Psoas muscle (tissue), 8 donors: ENCODE results near the gene SORL1. TPM values are rescaled to one million over a fixed set of nuclear protein-coding genes. Genes with fewer than 3 reads are reported as not detected.
A peak's percentile ranks its signal among the peaks of the same experiment; 100 is the strongest.

ENCODE experiments used
- ATAC-seq, 4 donors: fragments of 200-7000 bp; cut with Tn5 transposase; one replicate each; pipeline ENCODE4 v1.9.1; 2020; ENCODE audit warnings: moderate library complexity in 3 of 4, mild to moderate bottlenecking in 2 of 4
- DNase-seq, 2 donors: peaks; one replicate each; pipeline ENCODE4 v3.0.0-alpha.2; 2020
- H3K27ac ChIP-seq: fragments of 200-600 bp; one replicate; pipeline ENCODE4 v1.8.0; 2022
- H3K27me3 ChIP-seq, 3 donors: fragments of 200-600 bp in 1 of 3; one replicate each; pipeline versions ENCODE4 v1.6.1 to v1.8.0; 2013 to 2022; ENCODE audit warnings: low read length in 2 of 3, mild to moderate bottlenecking in 2 of 3, moderate library complexity in 1 of 3; ENCODE audit not compliant: insufficient read depth in 3 of 3
- H3K36me3 ChIP-seq, 2 donors: fragments of 200-600 bp in 1 of 2; one replicate each; pipeline versions ENCODE4 v1.6.1 to v1.8.0; 2013 to 2022; ENCODE audit warnings: low read depth in 1 of 2, mild to moderate bottlenecking in 1 of 2, moderate library complexity in 1 of 2; ENCODE audit not compliant: insufficient read depth in 1 of 2
- H3K4me1 ChIP-seq: fragments of 200-600 bp; one replicate; pipeline ENCODE4 v1.8.0; 2022
- H3K4me3 ChIP-seq: fragments of 200-600 bp; one replicate; pipeline ENCODE4 v1.8.0; 2022; ENCODE audit warnings: mild to moderate bottlenecking
- H3K9me3 ChIP-seq: fragments of 200-600 bp; one replicate; pipeline ENCODE4 v1.8.0; 2022
- WGBS, 3 donors: extraction: QIAGEN DNeasy Blood & Tissue Kit; methylation state at CpG; one replicate each; pipeline versions ENCODE4 v1.1.6 to v1.1.7; 2013; 5-methylcytosine and 5-hydroxymethylcytosine counted together
- intact Hi-C, 2 donors: fragments of 100-400 bp; cut with DNase I; formaldehyde crosslinking; loops; one replicate each; pipeline versions ENCODE4 v1.11.0 to v1.14.2; 2022
- polyA plus RNA-seq, 3 donors: library from polyadenylated mRNA; stranded (reverse); fragments of 200-250 nt; gene quantifications; one replicate each; pipeline ENCODE4 v1.2.3, GENCODE V29; 2013
- total RNA-seq, 4 donors: library from RNA; stranded (reverse); fragmentation: NEBNext Ultra II Directional in 2 of 4; extraction: Animal tissue kit (Norgen Biotek cat#: 25700) in 2 of 4; gene quantifications; one replicate each; pipeline versions ENCODE4 v1.2.1 to v1.2.4, GENCODE V29; 2021 to 2023
- TF ChIP-seq, protein P1 (sequence below): fragments of 200-600 bp; IDR thresholded peaks from one replicate; pipeline ENCODE4 v1.8.0; 2022; ENCODE audit warnings: antibody characterized with exemption
- donor health status: healthy with polysubstance abuse.
- donor health status: DM: no; HTN: no; CAD: no; lungs with moderate emphysema.
- donor health status: Bipolar disorder and iron deficiency.
- donor health status: healthy.
- donor health status: DM: yes; HTN: yes; CAD: no.
- donor health status: DM: no; HTN: no; CAD: no.
- donor health status: DM: no; HTN: no; CAD: no.
- donor health status: DM: yes; HTN: yes; CAD: no.

The SORL1 gene
- total and polyA plus RNA-seq, 7 donors, result 0.07 to 3.3 (median 1.5) TPM

DNA sequence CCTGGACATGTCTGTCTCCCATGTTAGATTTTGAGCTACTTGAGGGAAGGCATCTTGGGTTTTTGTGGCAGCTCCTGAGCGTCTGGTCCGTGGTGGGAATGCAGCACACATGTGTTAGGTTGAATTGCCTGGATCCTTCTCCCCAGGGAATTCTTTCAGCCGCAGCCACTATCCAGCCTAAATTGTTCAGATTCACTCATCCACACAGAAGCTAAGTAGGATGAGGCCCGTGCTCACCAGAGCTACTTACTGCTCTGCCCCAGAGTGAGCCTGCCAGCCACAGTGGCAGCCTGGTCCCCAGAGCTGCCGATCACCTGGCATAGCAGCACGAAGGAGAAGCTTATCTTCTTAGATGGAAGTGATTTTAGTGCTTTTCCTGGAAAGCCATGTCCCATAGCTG lies 35.1 kb downstream of the SORL1 start:
- Histone ChIP-seq H3K36me3 (no peaks in the 10 kb centered on the region), H3K4me1 (no peaks in the 10 kb centered on the region), H3K4me3 (no peak overlapping the region), H3K9me3 (no peaks in the 10 kb centered on the region), H3K27ac (no peak overlapping the region), H3K27me3 (no peaks in the 10 kb centered on the region)
- TF ChIP-seq, protein P1, sequence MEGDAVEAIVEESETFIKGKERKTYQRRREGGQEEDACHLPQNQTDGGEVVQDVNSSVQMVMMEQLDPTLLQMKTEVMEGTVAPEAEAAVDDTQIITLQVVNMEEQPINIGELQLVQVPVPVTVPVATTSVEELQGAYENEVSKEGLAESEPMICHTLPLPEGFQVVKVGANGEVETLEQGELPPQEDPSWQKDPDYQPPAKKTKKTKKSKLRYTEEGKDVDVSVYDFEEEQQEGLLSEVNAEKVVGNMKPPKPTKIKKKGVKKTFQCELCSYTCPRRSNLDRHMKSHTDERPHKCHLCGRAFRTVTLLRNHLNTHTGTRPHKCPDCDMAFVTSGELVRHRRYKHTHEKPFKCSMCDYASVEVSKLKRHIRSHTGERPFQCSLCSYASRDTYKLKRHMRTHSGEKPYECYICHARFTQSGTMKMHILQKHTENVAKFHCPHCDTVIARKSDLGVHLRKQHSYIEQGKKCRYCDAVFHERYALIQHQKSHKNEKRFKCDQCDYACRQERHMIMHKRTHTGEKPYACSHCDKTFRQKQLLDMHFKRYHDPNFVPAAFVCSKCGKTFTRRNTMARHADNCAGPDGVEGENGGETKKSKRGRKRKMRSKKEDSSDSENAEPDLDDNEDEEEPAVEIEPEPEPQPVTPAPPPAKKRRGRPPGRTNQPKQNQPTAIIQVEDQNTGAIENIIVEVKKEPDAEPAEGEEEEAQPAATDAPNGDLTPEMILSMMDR, result no peak
- no peak for DNase-seq
- intact Hi-C loops, result no loop called here
- no peak for ATAC-seq
- WGBS, 3 donors, result 67 to 70% (median 68%) methylated on average over 6 of the region's 6 CpGs

DNA sequence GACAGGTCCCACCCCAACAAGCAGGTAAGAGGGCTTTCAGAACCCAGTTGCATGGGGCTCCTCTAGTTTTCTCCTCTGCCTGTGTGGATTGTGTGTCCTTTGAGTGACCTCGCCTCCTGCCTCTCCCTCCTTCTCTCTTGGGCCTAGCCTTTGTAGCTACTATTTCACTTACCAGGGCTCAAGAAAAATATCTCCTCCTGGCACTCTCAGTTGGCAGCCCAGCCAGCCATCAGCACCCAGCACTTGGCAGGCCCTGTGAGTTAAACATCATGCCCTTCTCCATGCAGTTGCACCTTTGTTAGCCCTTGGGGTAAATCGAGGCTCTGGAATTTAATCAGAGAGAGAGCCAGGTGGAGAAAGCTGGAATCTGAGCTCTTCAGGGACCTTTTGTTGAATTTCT lies 36.1 kb downstream of the SORL1 start:
- Histone ChIP-seq H3K9me3 (no peaks in the 10 kb centered on the region), H3K27me3 (no peaks in the 10 kb centered on the region), H3K4me3 (no peak overlapping the region), H3K36me3 (no peaks in the 10 kb centered on the region), H3K4me1 (no peaks in the 10 kb centered on the region), H3K27ac (no peak overlapping the region)
- WGBS, 3 donors, result 44 to 56% (median 46%) methylated on average over 2 of the region's 2 CpGs
- TF ChIP-seq, protein P1, result no peak
- ATAC-seq, result peak in 2 of 4 donors; percentile 37 to 73
- no peak for DNase-seq
- intact Hi-C loops, result no loop called here

DNA sequence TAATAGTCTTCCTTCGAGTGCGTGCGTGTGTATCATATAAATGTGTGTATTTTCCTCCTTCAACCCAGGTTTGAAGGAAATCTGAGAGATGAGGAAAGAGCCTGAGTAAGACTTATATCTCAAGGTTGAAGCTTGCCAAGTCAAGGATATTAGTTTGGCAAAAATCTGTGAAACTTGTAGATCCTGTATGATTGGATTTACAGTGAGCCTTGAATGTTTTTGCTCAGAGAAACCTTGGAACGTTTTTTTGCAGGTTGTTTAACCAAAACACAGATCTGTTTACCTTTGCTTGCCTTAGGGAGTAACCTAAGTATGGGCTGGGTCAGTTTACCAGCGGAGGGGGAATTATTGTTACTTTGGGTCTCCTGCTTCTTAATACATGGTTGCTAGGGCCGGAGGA lies 36.5 kb downstream of the SORL1 start:
- intact Hi-C loops, result no loop called here
- H3K4me3 ChIP-seq, result no peak overlapping the region
- TF ChIP-seq, protein P1, result no peak
- H3K27me3 ChIP-seq, result no peaks in the 10 kb centered on the region
- ATAC-seq, result no peak
- 83 to 86% (median 85%) methylated on average over 6 of the region's 6 CpGs for WGBS, 3 donors
- H3K27ac ChIP-seq, result no peak overlapping the region
- no peaks in the 10 kb centered on the region for H3K9me3 ChIP-seq
- no peaks in the 10 kb centered on the region for H3K36me3 ChIP-seq
- H3K4me1 ChIP-seq, result no peaks in the 10 kb centered on the region
- no peak for DNase-seq

DNA sequence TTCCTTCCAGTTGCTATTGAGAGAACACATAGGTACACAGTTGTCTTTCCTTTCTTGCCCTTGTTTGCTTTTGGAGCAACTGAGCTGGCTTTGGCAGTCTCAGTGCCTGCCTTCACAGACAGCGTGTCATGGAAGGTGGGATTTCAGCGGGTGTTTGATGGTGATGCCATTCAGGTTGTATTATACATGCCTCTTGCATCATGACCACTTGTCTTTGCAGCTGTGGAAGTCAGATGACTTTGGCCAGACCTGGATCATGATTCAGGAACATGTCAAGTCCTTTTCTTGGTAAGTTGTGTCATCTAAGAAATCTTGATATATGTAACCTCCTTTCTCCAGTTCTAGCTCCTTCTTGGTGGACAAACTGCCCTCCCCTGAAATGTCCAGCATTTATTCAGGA lies 37.7 kb downstream of the SORL1 start:
- TF ChIP-seq, protein P1, result no peak
- Histone ChIP-seq H3K9me3 (no peaks in the 10 kb centered on the region), H3K4me3 (no peak overlapping the region), H3K27me3 (no peaks in the 10 kb centered on the region), H3K36me3 (no peaks in the 10 kb centered on the region), H3K4me1 (no peaks in the 10 kb centered on the region), H3K27ac (no peak overlapping the region)
- intact Hi-C loops, result no loop called here
- ATAC-seq (peak; percentile 74 to 91 (median 81)), DNase-seq (no peak)
- 58 to 84% (median 63%) methylated on average over 2 of the region's 2 CpGs for WGBS, 3 donors

DNA sequence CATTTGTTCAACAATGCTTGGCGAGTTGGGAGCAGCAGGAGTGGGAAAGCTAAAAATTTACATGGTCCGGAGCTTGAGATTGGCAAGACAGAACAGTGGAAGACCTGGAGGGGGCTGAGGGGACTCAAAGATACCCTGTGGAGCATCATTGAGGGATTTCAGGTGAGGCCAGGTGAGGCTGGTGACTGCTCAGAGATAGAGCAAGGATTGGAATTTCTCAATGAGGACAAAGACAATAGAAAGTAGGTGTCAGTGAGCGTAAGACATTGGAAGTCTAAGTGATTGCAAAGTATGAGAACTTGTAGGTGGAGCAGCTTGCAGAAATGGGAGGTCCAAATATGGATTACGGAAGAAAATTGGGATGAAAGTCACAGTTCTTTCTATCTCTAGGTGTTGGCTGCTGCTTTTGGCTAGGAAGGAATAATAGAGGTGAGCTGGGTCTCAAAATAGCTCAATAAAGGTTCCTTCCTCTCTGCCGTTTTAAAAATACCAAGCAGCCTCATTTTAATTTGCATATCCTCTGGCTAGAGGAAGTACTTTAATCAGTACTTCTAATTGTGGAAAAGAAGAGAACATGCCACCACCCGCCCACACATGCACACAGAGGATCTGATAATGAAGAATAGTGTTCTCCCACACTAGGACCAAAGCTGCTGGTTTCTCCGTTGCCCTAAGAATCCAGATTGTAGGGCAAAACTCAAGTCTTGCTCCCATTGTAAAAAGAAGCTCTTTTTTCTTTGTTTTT lies 42.4 kb downstream of the SORL1 start:
- intact Hi-C loops, result no loop called here
- no peaks in the 10 kb centered on the region for H3K36me3 ChIP-seq
- no peak for ATAC-seq

More for the DNA sequence above, 42.4 kb downstream of the SORL1 start:
- TF ChIP-seq, protein P1, result no peak
- Histone ChIP-seq H3K27me3 (no peaks in the 10 kb centered on the region), H3K4me1 (no peaks in the 10 kb centered on the region), H3K27ac (no peak overlapping the region), H3K4me3 (no peak overlapping the region), H3K9me3 (no peaks in the 10 kb centered on the region)
- WGBS, 3 donors, result 76 to 81% (median 78%) methylated on average over 7 of the region's 7 CpGs
- no peak for DNase-seq
